ENCODE data around the gene POC1A. TPM values are rescaled to one million over a fixed set of nuclear protein-coding genes. Genes with fewer than 3 reads are reported as not detected.

The POC1A gene
- total and polyA plus RNA-seq, 2 donors (not counting 1 experiment from before 2014, with no cell fraction given), result 1.7 to 2.8 TPM

DNA sequence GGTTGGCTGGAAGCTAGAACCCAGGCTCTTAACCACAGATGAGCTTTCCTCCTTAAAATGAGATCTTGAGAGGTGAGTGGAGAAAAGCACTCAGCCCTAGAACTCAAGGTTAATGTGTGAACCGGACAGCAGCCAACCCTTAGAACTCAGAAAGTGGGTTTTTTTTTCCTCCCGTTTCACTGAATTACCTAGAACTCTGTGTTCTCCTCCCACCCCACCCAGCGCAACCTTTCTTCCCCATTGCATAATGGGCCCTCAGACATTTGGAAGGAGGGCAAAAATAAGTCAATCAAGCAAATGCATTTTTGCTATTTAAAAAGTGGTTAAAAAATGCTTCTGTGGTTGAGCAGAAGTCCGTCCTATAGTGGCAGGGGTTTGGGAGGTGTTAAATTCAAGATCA is 36.7 kb downstream of the POC1A start:
- H3K27me3 Mint-ChIP-seq, result no peaks in the 10 kb centered on the region
- Histone ChIP-seq H3K36me3 (replicated peaks in 1 of 2; ENCODE audit: control extremely low read depth in 1 of 2, control insufficient read depth in 1 of 2, extremely low read depth in 1 of 2, insufficient read depth in 2 of 2, low read length in 1 of 2) (no peaks in the 10 kb centered on the region), H3K79me2 (ENCODE audit: control insufficient read depth, insufficient read depth, low read length) (no peaks in the 10 kb centered on the region), H3K4me2 (replicated peaks; ENCODE audit: low read depth, low read length, poor library complexity, severe bottlenecking) (no peak overlapping the region), H3K27ac (ENCODE audit: low read length in 2 of 2) (no peak overlapping the region), H2AFZ (ENCODE audit: insufficient read depth, low read depth, low read length, poor library complexity, severe bottlenecking) (no peak overlapping the region), H3K4me1 (ENCODE audit: control insufficient read depth in 2 of 2, insufficient read depth in 2 of 2, low read length in 2 of 2) (peaks cover 23 to 24% of the 10 kb centered on the region in 2 donors), H3K4me3 (ENCODE audit: control extremely low read depth in 1 of 5, extremely low read depth in 1 of 5, insufficient read depth in 1 of 5, low read depth in 2 of 5, low read length in 4 of 5) (no peak overlapping the region), H3K27me3 (replicated peaks in 1 of 4; ENCODE audit: control extremely low read depth in 1 of 4, control insufficient read depth in 3 of 4, insufficient read depth in 4 of 4, low read length in 3 of 4) (no peaks in the 10 kb centered on the region), H3K9me3 (ENCODE audit: control extremely low read depth in 1 of 3, control insufficient read depth in 2 of 3, insufficient read depth in 1 of 3, low read length in 2 of 3) (no peaks in the 10 kb centered on the region), H3K9ac (ENCODE audit: low read length) (no peak overlapping the region), H4K20me1 (ENCODE audit: control insufficient read depth, insufficient read depth, low read length, poor library complexity, severe bottlenecking) (no peaks in the 10 kb centered on the region)
- ChIA-PET CTCF (no interaction called here), POLR2A (no interaction called here)
- H3K27ac Mint-ChIP-seq, result no peak overlapping the region
- H3K9me3 Mint-ChIP-seq (ENCODE audit: insufficient read depth), result no peaks in the 10 kb centered on the region
- ATAC-seq (ENCODE audit: low read depth) (no peak), DNase-seq (no peak)
- H3K4me1 Mint-ChIP-seq, result peaks cover 23% of the 10 kb centered on the region
- intact Hi-C loops (cut with micrococcal nuclease), result no loop called here
- no peak overlapping the region for H3K4me3 Mint-ChIP-seq
- TF ChIP-seq EZH2 (IDR thresholded peaks at IDR 0.05; ENCODE audit: borderline replicate concordance, insufficient read depth, low read depth, low read length, poor library complexity, severe bottlenecking) (no peak), CTCF (IDR thresholded peaks at IDR 0.05) (no peak)
- 100% methylated on average over 2 of the region's 4 CpGs for WGBS (ENCODE audit: insufficient coverage)

GRCh38 chr3:52112056-52112455 is 42.2 kb downstream of the POC1A start:
- H3K4me2 ChIP-seq (replicated peaks; ENCODE audit: low read depth, low read length, poor library complexity, severe bottlenecking), result no peak overlapping the region
- CTCF ChIA-PET, result interaction anchor here (0.7 kb wide), 2 partner anchors 42 to 44 kb away, joined by 3 to 6 read pairs; no protein-coding TSS in a partner anchor
- TF ChIP-seq CTCF (IDR thresholded peaks at IDR 0.05), result no peak
- no peak for TF ChIP-seq EZH2 (IDR thresholded peaks at IDR 0.05; ENCODE audit: borderline replicate concordance, insufficient read depth, low read depth, low read length, poor library complexity, severe bottlenecking)
- H3K9ac ChIP-seq (ENCODE audit: low read length), result no peak overlapping the region
- no peak overlapping the region for H3K4me3 Mint-ChIP-seq
- no peak overlapping the region for H2AFZ ChIP-seq (ENCODE audit: insufficient read depth, low read depth, low read length, poor library complexity, severe bottlenecking)
- H3K4me1 Mint-ChIP-seq, result peaks cover 3% of the 10 kb centered on the region
- no peaks in the 10 kb centered on the region for H4K20me1 ChIP-seq (ENCODE audit: control insufficient read depth, insufficient read depth, low read length, poor library complexity, severe bottlenecking)
- no peaks in the 10 kb centered on the region for H3K27me3 Mint-ChIP-seq
- ATAC-seq (ENCODE audit: low read depth) (no peak), DNase-seq (no peak)
- H3K9me3 ChIP-seq (ENCODE audit: control extremely low read depth in 1 of 3, control insufficient read depth in 2 of 3, insufficient read depth in 1 of 3, low read length in 2 of 3), result no peaks in the 10 kb centered on the region
- H3K27me3 ChIP-seq (replicated peaks in 1 of 4; ENCODE audit: control extremely low read depth in 1 of 4, control insufficient read depth in 3 of 4, insufficient read depth in 4 of 4, low read length in 3 of 4), result no peaks in the 10 kb centered on the region
- H3K9me3 Mint-ChIP-seq (ENCODE audit: insufficient read depth), result no peaks in the 10 kb centered on the region
- H3K4me1 ChIP-seq (ENCODE audit: control insufficient read depth in 2 of 2, insufficient read depth in 2 of 2, low read length in 2 of 2), result peaks cover 0 to 7% of the 10 kb centered on the region in 2 donors
- no peaks in the 10 kb centered on the region for H3K79me2 ChIP-seq (ENCODE audit: control insufficient read depth, insufficient read depth, low read length)
- H3K4me3 ChIP-seq (ENCODE audit: control extremely low read depth in 1 of 5, extremely low read depth in 1 of 5, insufficient read depth in 1 of 5, low read depth in 2 of 5, low read length in 4 of 5), result no peak overlapping the region
- POLR2A ChIA-PET, result no interaction called here
- WGBS (ENCODE audit: insufficient coverage), result 99% methylated on average over 5 of the region's 6 CpGs
- intact Hi-C loops (cut with micrococcal nuclease), result no loop called here
- no peaks in the 10 kb centered on the region for H3K36me3 ChIP-seq (replicated peaks in 1 of 2; ENCODE audit: control extremely low read depth in 1 of 2, control insufficient read depth in 1 of 2, extremely low read depth in 1 of 2, insufficient read depth in 2 of 2, low read length in 1 of 2)
- H3K27ac ChIP-seq (ENCODE audit: low read length in 2 of 2), result no peak overlapping the region
- no peak overlapping the region for H3K27ac Mint-ChIP-seq
